Measurements from ENCODE around the gene OXLD1.
"Not testable (repeated sequence)": the region's sequence is repeated elsewhere in the genome, so short reads cannot be mapped to it uniquely, and the experiment has no call there.

Gene OXLD1

DNA sequence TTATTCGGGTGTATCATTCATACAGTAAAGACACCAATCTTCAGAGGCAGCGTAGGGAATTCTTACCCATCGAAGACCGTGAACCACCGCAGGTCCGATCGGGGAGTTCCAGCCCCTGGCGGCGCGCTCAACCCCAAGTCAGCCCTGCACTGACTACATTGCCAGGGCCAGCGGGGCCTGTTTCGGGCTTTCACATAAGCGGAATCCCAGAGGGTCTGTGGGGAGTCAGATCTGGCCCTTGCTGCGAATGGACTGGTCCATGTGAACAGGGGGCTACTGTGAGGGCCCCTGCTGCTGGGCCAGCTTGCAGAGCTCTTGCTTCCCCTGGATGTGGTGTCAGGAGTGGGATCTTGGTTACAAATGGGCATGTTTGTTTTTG, 17.7 kb downstream of the OXLD1 start:
- no peak for DNase-seq

GRCh38 chr17:81648013-81648706, 18.2 kb downstream of the OXLD1 start:
- DNase-seq: no peak

DNA sequence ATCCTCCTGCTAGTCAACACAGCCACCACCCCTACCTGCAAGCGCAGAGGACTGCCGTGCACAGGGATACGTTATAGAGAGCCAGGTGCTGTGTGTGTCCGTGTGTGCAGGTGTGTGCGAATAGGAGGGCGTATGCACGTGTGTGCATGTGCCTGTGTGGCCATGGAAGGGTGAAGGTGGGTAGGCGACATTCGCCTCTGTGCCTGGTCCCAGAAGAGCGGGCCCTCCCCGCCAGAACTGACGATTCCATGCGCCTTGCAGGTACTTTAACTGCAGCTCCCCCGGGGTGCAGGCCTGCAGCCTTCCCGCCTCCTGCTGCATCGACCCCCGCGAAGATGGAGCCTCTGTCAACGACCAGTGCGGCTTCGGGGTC, 18.8 kb downstream of the OXLD1 start:
- no peak for DNase-seq

DNA sequence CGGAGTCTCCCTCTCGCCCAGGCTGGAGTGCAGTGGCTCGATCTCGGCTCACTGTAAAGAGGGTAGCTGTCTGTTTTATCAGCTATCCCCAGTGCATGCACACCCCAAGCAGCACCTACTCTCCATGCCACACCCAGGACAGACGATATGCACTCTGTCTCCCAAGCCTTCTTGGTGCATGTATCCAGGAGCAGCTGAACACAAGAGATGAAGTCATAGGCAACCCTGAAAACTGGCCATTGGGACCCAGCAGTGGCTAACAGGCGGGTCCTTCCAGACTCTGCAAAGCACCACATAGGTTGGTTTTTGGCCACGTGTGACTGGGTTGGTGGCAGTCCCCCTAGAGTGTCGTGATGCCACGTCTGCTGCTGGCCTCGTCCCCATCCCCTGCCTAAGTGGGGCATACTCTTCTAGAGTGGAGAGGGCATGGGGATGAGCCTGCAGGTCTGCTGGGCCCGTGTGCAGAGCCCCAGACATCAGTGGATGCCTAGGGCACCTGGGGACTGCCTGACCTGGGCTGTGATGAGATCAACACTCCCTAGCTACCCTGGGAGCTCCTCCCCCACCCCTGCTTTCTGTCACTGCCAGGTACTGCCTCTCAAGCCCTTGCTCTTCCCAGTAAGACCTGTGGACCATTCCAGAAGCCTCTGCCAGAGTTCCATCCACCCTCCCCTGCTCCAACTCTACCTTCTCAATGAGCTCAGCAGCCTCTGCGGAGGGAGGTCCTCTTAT, 19.4 kb downstream of the OXLD1 start:
- no peak for DNase-seq

- DNase-seq: no peak
Measured at GRCh38 chr17:81644976-81645952, 21.1 kb downstream of the OXLD1 start.

DNA sequence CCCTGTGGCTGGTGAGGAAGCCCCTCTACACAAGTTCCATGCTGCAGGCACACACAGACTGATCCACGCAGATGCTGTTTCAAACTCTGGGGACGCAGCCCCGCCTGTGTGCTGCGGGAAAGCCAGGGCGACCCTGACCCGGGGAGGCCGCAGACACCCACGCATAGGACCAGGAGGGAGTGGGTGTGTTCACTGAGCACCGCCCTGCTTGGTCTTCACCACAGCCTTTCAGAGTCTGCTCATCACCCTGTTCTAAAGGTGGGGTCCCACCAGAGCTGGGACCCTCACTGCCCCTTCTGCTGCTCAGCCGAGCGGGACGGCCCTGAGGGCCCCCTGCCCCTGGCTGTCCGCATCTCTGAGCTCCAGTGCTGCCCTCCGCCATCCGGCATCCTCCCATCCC, 21.9 kb downstream of the OXLD1 start:
- no peak for DNase-seq

GRCh38 chr17:81641825-81642489, 24.4 kb downstream of the OXLD1 start:
- no peak for DNase-seq

- no peak for DNase-seq
Measured at GRCh38 chr17:81640011-81640410, 26.4 kb downstream of the OXLD1 start.

DNA sequence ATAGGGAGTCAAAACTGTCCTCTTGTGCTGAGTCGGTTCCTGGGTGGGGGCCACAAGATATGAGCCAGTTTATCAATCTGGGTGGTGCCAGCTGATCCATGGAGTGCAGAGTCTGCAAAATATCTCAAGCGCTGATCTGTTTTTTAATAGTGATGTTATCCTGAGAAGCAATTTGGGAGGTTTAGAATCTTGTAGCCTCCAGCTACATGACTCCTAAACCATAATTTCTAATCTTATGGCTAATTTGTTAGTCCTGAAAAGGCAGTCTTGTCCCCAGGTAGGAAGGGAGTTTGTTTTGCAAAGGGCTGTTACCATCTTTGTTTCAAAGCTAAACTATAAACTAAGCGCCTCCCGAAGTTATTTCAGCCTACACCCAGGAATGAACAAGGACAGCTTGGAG, 27.7 kb downstream of the OXLD1 start:
- no peak for DNase-seq

DNA sequence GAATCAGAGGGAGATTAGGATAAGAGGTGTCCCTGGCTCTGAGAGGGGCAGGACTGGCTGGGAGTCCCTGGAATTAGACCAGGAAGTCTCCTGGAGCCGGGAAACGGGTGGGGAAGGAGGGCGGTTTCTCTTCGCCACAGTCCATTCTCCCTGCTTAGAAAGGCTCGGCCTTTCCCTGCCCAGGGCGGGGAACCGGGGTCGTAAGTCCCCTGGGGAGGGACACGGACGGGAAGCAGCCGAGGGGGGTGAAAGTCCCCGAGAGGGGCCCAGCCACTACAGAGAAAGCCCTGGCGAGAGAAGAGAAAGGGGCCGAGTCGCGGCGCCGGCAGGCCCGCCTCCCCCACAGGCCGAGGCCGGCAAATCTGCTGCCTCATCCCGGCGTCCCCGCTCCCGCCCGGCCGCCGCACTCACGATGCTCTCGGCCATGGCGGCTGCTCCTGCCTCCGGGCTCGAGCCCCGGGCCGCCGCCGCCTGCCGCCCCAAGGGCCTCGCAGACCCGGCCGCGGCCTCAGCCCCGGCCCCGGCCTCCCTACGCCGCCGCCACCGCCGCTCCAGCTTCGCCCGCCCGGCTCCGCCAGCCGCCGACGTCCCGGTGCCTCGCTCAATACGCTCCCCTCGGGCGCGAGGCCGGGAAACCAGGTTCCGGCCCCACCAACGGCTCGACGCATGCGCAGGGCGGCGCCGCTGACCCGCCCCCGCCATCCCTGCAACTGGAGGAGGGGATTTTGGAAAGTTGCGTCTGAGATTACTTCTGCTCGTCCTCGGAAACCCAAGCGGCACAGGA, 29.7 kb downstream of the OXLD1 start, which contains the start of the genes NPLOC4 and TSPAN10:
Gene NPLOC4 (minus strand): TSS at position 608 of the 784 bp plus-strand sequence. CDS start 182 bp downstream, at position 426.
Gene TSPAN10 (plus strand): TSS at position 692 of the 784 bp plus-strand sequence. CDS start 5,217 bp downstream, outside the sequence.
- peak; percentile 86 to 89 for DNase-seq

GRCh38 chr17:81635973-81636504, 30.4 kb downstream of the OXLD1 start:
- no peak for DNase-seq

- no peak for DNase-seq
Measured at GRCh38 chr17:81635431-81635830, 31.0 kb downstream of the OXLD1 start.

- no peak for DNase-seq
Measured at GRCh38 chr17:81631482-81631881, 34.9 kb downstream of the OXLD1 start.

GRCh38 chr17:81630274-81630673, 36.1 kb downstream of the OXLD1 start:
- DNase-seq: no peak

GRCh38 chr17:81621494-81622130, 44.8 kb downstream of the OXLD1 start:
- DNase-seq: no peak

GRCh38 chr17:81618307-81618706, 48.1 kb downstream of the OXLD1 start:
- DNase-seq: not testable (repeated sequence)

DNA sequence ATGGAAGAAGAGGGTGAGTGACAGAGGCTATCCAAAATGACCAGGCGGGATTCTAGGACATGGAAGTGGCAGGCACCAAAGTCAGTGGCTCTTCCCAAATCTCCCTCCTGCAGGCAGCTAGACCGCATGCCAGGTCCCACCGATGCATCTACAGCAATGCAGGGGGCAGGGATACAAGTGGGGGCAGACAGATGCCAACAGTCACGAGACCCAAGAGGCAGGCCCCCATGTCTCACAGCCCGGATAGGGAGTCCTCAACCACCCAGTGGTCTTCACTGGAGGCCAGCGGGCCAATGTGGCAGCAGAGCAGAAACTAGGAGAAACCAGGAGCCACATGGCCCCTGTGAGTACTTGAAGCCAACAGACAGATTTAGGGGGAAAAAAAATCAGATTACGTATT, 49.5 kb downstream of the OXLD1 start:
- DNase-seq: no peak

- DNase-seq: no peak
Measured at GRCh38 chr17:81615401-81615930, 50.9 kb downstream of the OXLD1 start.
